ENCODE results near the gene YEATS2.
"Not testable (repeated sequence)": the region's sequence is repeated elsewhere in the genome, so short reads cannot be mapped to it uniquely, and the experiment has no call there.

GRCh38 chr3:183740154-183740553, 42.6 kb downstream of the YEATS2 start:
- not testable (repeated sequence) for TF ChIP-seq CTCF (IDR thresholded peaks at IDR 0.05); POLR2AphosphoS5 (IDR thresholded peaks at IDR 0.05; ENCODE audit: low read depth, low read length); REST (IDR thresholded peaks at IDR 0.05; ENCODE audit: insufficient read depth in 1 of 2, low read depth in 2 of 2, low read length in 1 of 2); SIN3A (IDR thresholded peaks at IDR 0.05; ENCODE audit: borderline replicate concordance, insufficient read depth, low read depth, low read length); TCF7L2 (IDR thresholded peaks at IDR 0.05; ENCODE audit: low read depth, low read length)

Measured in Panc1 (cell line).